HK-2 (cell line): Measurements from ENCODE around the gene ALLC.
"Not testable (repeated sequence)": the region's sequence is repeated elsewhere in the genome, so short reads cannot be mapped to it uniquely, and the experiment has no call there.

Experiments
- DNase-seq: peaks from one replicate; pipeline ENCODE4 v3.0.0-alpha.2; 2018; ENCODE audit not compliant: unreplicated experiment

Gene ALLC

DNA sequence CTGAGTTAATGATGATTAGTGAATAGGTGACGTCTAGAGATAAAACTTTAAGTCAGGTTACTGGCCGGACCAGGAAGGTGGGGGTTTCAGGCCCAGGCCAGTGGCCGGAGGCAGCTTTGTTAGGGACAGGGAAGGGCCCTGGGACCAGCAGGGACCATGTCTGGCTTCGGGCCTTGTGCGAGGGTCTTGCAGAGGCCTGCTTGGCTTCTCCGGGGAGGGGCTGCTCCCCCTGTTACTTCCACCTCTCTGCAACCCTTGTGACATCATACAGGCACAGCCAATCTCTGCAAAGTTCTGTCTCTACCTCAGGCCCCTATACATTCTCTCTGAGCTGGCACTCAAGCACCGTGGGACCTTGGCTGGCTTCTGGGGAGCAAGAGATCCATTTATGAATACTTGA lies at the start of gene ALLC:
TSS of gene ALLC (plus strand) at position 320 of the 400 bp plus-strand sequence. CDS start 12,958 bp downstream, outside the sequence.
- DNase-seq, result no peak

DNA sequence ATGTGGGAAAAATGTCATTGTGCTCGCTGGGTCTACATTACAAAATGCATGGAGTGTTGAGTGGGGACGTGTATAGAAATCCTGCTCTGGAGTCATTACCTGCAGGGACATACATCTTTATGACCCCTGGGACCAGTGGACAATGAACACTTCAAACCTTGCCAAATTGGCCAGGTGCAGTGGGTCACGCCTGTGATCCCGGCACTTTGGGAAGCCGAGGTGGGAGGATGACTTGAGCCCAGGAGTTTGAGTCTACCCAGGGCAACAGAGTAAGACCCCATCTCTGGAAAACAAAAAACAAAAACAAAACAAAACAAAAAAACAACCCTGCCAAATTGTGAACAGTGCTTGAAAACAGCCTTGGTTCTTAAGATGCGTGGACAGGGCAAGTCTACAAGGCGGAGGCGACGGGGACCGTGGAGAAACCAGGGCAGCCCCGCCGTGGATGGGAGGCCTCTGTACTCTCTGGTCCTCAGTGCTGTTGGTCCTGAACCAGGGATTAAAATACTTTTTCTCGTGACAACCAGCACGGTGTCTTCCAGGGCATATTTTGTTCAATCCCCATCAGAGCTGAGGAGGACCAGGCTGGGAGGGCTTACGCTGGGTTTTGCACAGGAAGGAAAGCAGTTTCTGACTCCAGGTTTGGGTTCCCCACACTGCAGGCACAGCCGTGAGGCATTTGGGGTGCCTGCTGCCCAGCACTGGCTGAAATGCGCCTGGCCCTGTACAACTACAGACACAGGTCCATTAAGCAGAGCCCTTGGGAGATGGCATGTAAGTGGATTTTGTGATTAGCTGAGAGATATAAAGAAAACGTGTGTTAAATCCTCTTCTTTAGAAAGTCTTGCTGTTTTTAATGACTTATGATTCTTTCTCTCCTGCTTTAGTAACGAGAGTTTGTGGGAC lies 49.4 kb upstream of the ALLC start:
- no peak for DNase-seq

DNA sequence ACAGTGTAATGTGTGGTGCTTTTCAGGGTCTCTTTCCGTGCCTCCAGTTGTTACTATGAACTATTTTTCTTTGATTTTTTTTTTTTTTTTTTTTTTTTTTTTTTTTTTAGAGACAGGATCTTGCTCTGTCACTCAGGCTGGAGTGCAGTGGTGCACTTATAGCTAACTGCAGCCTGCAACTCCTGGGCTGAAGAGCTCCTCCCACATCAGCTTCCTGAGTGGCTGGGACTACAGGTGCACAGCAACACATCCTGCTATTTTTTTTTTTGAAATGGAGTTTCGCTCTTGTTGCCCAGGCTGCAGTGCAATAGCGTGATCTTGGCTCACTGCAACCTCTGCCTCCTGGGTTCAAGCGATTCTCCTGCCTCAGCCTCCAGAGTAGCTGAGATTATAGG lies 48.7 kb upstream of the ALLC start:
- DNase-seq, result not testable (repeated sequence)

DNA sequence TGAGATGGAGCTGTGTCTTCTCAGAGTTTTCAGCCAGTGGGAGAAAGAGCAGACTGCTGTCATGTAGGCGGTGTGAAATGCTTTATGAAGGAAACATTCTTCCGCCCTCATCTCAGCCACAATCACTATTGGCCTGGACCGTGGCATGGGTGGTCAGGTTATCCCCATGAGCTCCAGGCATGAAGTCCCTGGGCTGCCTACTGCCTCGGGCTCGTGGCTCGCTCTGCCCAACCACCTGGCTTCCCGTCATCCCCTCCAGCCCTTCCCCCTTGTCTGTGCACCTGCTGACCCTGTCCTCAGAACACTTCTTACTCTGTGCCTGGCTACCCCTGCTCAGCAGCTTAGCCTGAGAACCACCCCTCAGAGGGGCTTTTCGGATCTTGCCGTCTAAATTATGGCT lies 47.6 kb upstream of the ALLC start:
- DNase-seq, result no peak

DNA sequence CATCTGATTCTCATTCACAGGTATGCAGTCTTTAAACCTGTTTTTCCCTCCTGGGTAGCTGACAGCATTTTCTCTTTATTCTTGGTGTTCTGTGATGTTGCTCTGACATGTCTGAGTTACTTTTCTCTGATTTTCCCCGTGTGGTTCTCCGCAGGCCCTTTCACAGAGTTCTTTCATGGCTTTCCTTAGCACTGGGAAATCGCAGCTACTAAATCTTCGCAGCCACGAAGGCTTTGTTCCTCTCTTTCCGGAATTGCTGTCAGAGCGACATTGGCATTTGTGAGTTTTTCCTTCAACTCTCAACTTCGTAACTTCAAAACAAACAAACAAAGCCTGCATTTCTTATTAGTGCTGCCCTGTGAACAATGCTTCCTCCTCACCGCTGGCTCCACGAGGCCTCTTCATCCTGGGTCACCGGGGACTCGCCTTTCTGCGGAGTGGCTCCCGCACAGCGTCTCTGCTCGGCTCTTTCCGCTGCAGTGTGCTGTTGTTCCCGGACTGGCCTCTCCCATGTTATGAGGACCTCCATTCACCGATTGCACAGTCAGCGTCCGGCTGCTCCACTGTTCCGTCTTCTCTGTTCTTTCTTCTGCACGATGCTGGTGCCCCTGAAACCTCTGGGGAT lies 47.0 kb upstream of the ALLC start:
- DNase-seq, result no peak

DNA sequence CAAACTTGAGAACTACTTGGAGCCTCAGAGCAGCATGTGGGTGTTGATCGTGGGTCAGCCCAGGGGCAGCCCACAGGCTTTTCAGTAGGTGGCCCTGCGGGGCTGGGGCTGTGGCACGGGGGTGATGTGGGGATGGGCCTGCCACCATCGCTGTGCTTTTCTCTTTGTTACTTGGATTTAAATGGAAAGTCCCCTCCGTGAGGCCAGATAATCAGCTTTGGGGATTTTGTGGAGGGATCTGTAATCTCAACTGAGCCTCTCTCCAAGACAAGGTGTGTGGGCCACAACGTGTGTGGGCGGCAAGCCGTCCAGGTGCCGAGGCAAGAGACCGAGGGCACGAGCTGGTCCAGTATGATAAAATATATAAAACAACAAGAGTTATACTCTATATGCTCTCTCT lies 46.4 kb upstream of the ALLC start:
- no peak for DNase-seq

DNA sequence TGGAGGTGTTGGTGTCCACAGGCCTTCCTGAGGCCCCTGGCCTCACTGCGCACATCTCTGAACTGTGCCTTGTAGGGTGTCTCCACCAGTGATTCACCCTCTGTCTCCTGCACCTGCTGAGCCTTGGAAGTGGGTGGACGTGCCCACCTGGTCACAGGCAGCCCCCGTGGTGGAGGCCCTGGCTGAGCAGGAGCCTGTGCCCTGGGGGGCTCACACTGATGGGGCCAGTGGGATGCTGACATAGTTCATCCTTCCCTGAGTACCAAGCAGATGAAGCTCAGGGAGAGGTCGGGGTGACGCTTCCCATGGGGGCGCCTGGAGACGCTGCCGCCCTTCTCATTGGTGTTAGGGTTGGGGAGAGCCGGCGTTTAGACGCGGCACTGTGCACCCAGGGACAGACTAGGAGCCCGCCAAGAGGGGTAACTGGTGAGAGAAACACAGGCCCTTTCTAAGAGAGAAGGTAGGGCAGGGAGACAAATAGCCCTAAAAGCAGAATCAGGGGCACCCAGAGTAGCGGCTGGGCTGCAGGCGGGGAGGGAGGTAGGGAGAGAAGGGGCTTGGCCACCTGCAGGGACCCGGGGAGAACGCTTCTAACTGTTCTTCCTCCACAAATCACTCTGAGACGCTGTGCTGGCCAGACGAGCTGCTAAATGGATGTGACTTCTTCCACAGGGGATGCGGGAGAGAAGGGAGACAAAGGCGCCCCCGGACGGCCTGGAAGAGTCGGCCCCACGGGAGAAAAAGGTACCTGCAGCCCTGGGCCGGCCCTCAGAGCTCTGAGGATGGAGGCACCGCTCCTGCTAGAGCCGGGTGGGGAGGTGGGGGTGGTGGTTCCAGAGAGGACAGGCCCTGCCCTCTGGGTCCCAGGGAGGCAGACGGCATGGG lies 45.1 kb upstream of the ALLC start:
- no peak for DNase-seq

DNA sequence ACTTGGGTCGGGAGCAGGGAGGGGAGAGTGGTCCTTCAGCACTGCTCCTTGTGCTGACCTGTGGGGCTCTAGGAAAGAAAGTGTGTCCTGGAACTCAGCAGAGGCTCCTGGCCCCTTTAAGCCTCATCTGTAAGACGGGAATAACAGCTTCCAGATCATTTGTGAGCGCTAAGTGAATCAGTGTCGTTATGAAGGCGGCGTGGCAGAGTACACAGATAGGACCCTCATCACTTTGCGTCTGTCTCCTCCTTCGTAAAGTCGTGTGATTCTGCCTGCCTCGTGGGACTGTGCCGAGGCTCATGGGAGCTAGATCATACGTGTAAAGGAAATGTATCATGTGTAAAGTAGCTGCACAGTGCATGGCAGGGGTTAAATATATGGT lies 44.5 kb upstream of the ALLC start:
- DNase-seq, result no peak

DNA sequence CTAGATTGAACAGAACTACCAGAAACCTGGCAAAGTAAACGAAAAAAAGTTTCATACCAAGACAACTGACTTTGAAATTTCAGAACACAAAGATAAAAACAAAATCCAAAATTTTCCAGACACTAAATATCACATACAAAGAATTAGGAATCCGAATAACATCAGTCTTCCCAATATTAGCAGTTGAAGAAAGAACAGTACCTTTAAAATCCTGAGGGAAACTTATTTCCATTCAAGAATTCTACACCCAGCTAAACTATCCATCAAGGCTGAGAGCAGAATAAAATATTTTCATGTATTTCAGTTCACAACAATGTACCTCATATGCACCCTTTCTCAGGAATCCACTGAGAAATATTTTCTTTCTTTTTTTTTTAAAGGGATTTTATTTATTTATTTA lies 43.3 kb upstream of the ALLC start:
- DNase-seq, result not testable (repeated sequence)

DNA sequence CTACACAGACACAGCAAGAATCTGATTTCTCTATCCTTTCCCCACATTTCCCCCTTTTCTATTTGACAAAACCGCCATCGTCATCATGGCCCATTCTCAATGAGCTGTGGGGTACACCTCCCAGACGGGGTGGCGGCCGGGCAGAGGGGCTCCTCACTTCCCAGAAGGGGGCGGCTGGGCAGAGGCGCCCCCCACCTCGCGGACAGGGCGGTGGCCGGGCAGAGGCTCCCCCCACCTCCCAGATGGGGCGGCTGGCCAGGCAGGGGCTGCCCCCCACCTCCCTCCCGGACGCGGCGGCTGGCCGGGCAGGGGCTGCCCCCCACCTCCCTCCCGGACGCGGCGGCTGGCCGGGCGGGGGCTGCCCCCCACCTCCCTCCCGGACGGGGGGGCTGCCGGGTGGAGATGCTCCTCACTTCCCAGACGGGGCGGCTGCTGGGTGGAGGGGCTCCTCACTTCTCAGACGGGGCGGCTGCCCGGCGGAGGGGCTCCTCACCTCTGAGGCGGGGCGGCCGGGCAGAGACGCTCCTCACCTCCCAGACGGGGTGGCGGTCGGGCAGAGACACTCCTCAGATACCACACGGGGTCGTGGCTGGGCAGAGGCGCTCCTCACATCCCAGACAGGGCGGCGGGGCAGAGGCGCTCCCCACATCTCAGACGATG lies 42.3 kb upstream of the ALLC start:
- DNase-seq, result not testable (repeated sequence)

DNA sequence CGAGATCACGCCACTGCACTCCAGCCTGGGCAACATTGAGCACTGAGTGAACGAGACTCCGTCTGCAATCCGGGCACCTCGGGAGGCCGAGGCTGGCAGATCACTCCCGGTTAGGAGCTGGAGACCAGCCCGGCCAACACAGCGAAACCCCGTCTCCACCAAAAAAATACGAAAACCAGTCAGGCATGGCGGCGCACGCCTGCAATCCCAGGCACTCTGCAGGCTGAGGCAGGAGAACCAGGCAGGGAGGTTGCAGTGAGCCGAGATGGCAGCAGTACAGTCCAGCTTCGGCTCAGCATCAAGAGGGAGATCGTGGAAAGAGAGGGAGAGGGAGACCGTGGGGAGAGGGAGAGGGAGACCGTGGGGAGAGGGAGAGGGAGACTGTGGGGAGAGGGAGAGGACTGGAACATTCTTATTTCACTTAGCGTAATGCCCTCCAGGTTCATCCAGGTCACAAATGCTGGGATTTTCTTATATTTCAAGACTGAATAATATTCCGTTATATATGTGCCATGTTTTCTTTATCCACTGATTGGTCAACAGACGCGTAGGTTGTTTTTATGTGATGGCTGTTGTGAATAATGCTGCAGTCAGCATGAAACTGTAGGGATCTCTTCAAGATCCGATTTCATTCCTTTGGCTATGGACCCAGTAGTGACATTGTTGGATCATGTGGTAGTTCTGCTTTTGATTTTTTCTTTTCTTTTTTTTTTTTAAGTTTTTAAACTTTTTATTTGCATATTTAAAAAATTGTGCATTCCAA lies 41.4 kb upstream of the ALLC start:
- DNase-seq, result not testable (repeated sequence)

DNA sequence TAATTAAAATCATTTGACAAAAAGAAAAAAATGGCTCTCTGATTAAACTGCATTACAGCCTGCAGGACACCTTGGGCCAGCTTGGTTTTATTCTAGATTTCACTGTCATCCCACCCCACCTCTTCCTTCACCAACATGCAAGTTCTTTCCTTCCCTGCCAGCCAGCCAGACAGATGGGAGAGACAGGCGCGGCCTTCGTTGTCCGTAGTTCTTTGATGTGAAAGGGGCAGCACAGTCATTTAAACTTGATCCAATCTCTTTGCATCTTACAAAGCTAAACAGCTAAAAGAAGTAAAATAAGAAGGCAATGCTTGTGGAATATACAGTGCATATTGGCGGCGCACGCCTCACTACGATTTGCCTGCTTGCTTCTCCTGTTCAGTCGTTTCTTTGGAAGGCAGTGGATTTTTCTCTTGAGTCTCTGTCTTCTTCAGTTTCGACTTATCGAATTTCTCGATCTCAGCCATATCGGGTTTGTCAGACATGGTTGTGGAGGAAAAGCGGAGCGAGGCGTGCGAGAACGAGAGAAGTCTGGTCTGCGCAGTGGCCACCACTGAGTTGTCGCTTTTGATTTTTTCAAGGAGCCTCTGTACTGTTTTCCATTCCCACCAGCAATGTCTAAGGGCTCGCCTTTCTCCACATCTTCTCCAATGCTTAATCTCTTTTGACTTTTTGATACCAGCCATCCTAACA lies 40.7 kb upstream of the ALLC start:
- DNase-seq, result no peak

DNA sequence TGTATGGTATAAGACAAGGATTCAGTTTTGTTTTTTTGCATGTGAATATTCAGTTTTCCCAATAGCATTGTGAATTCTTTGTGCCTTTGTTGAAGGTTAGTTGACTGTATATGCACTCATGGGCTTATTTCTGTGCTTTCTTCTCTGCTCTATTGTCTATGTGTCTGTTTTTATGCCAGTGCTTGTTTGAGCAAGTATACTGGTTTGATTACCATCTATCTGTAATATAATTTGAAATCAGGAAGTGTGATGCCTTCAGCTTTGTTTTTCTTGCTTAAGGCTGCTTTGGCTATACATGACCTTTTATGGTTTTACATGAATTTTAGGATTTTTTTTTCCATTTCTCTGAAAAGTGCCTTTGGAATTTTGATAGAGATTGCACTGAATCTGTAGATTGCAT lies 39.6 kb upstream of the ALLC start:
- no peak for DNase-seq

DNA sequence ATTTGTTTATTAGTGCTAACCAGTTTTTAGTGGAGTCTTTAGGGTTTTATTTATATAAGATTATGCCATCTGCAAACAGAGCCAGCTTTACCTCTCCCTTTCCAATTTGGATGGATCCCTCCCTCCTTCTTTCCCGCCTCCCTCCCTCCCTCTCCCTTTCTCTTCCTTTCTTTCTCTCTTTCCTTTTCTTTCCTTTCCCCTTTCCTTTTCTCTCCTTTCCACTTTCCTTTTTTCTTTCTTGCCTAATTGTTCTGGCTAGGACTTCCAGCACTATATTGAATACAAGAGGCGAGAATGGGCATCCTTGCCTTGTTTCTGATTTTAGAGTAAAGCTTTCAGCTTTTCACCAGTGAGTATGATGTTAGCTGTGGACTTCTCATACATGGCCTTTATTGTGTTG lies 39.0 kb upstream of the ALLC start:
- DNase-seq, result no peak

DNA sequence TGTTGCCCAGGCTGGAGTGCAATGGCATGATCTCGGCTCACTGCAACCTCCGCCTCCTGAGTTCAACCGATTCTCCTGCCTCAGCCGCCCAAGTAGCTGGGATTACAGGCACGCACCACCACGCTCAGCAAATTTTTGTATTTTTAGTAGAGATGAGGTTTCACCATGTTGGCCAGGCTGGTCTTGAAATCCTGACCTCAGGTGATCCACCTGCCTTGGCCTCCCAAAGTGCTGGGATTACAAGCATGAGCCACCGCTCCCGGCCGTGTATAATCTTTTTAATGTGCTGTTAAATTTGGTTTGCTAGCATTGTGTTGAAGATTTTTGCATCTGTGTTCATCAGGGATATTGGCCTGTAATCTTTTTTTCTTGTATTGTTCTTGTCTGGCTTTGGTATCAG lies 38.3 kb upstream of the ALLC start:
- not testable (repeated sequence) for DNase-seq

DNA sequence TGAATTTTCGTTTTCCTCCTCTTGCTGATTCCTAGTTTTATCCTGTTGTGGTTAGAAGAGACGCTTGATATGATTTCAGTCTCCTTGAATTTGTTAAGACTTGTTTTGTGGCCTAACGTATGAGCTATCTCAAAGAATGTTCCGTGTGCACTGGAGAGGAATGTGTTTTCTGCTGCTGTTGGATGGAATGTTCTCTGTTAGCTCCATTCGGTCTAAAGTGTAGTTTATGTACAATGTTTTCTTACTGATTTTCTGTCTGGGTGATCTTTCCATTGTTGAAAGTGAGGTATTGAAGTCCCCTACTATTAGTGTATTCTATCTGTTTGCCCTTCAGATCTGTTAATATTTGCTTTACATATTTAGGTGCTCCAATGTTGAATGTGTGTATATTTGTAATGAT lies 37.2 kb upstream of the ALLC start:
- no peak for DNase-seq

DNA sequence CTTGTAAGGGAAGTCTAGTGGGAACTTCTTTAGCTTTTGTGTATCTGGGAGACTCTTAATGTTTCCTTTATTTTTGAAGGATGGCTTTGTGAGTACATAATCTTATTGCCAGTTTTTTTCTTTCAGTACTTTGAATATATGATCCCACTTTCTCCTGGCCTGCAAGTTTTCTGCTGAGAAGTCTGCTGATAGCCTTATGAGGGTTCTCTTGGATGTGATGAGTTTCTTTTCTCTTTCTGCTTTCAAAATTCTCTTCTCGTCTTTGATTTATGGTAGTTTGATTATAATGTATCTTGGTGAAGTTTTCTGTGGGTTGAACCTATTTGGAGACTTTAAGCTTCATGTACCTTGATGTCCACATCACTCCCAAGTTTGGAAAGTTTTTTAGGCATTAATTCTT lies 35.0 kb upstream of the ALLC start:
- no peak for DNase-seq

DNA sequence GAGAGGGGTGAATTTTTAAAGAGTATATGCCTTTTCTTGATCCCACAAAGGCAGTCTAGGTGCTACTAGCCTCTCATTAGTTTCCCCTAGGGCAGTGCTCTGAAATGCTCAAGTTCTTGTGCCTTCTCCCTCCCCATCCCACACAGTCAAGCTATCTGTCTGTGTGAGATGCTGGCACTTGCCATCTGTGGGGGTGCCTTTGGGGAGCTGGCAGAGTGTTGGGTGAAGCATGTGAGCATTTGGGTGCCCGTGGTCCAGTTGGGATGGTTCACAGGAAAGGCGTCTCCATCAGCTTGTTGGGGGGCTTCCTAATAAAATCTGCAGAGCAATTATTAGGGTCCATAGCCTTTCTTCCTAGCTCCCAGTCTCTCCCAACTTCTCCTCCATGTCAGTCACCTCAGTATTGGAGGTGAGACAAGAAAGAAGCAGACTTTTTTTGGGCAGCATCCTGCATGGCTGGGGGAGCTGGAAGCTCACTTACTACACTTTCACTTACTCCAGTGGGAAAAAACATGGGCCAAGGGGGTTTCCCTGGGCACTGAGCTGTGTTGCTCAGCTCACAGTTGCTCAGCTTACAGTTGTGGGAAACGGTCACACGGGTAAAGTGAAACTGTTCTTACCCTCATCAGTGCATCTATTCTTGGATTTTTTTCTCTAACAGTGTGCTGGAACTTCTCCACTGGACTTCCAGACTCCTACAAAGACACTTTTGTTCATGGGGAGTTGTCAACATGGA lies 33.8 kb upstream of the ALLC start:
- DNase-seq, result no peak

DNA sequence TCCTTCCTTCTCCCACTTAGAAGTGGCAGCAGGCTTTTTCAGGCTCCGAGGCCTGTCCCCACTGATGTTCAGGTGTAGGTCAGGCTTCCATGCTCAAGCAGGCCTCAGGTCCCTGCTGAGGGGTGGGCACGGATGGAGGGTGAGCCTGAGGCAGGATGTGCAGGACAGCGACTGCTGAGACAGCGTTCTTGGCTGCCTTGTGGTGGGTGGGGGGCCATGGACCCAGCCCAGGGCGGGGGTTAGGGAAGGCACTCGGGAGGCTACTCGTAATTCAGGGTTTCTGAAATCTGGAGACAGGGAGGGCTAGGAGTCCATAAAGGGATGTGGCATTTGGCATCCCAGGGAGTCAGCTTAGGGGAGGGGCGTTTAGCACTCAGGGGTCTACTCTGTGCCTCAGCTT lies 32.8 kb upstream of the ALLC start:
- no peak for DNase-seq
